CD14-positive monocyte (primary cell): ENCODE data around the gene TEX28. TPM values are rescaled to one million over a fixed set of nuclear protein-coding genes. Genes with fewer than 3 reads are reported as not detected.

ENCODE experiments used
- DNase-seq, 3 donors: peaks; one replicate each; pipeline ENCODE4 v3.0.0-alpha.2; 2011 to 2022
- H2AFZ ChIP-seq: 2 replicates; pipeline ENCODE4 v1.6.0; 2012; ENCODE audit warnings: mild to moderate bottlenecking, low read depth, low read length, inconsistent platforms; ENCODE audit not compliant: insufficient read depth, poor library complexity, severe bottlenecking
- H3K27ac ChIP-seq, 2 donors: 1 replicate in 1 of 2; 2 replicates in 1 of 2; pipeline ENCODE4 v1.5.1; 2012 to 2013; ENCODE audit warnings: low read length in 2 of 2, control low read depth in 1 of 2, inconsistent platforms in 1 of 2, low read depth in 1 of 2, mild to moderate bottlenecking in 1 of 2
- H3K27me3 ChIP-seq, 2 donors: one replicate each; pipeline versions ENCODE4 v1.6.0 to v1.6.1; 2011 to 2013; ENCODE audit warnings: low read length in 2 of 2; ENCODE audit not compliant: control insufficient read depth in 2 of 2, insufficient read depth in 2 of 2
- H3K36me3 ChIP-seq, 2 donors: replicated peaks in 1 of 2; 1 replicate in 1 of 2; 2 replicates in 1 of 2; pipeline versions ENCODE4 v1.5.1 to v1.6.1; 2012 to 2013; ENCODE audit warnings: low read length in 2 of 2, control low read depth in 1 of 2, inconsistent platforms in 1 of 2, mild to moderate bottlenecking in 1 of 2; ENCODE audit not compliant: insufficient read depth in 2 of 2, control insufficient read depth in 1 of 2
- H3K4me1 ChIP-seq, 2 donors: 1 replicate in 1 of 2; 2 replicates in 1 of 2; pipeline versions ENCODE4 v1.5.1 to v1.6.1; 2012 to 2013; ENCODE audit warnings: low read length in 2 of 2, control low read depth in 1 of 2, inconsistent platforms in 1 of 2, mild to moderate bottlenecking in 1 of 2, moderate library complexity in 1 of 2; ENCODE audit not compliant: insufficient read depth in 2 of 2, control insufficient read depth in 1 of 2
- H3K4me2 ChIP-seq: replicated peaks from 2 replicates; pipeline ENCODE3; 2012; ENCODE audit warnings: low read length, moderate library complexity, mild to moderate bottlenecking; ENCODE audit not compliant: poor library complexity, severe bottlenecking; ENCODE audit errors: extremely low read depth
- H3K4me3 ChIP-seq, 3 experiments: fragments of 200-600 bp in 1 of 3; sonication (generic) in 1 of 3; replicated peaks in 1 of 3; 1 replicate in 2 of 3; 2 replicates in 1 of 3; pipeline ENCODE4 v1.5.1; 2011 to 2013; ENCODE audit warnings: low read length in 3 of 3, mild to moderate bottlenecking in 3 of 3, control low read depth in 2 of 3, low read depth in 2 of 3, inconsistent platforms in 1 of 3, moderate library complexity in 1 of 3
- H3K79me2 ChIP-seq: 2 replicates; pipeline ENCODE4 v1.6.0; 2012; ENCODE audit warnings: mild to moderate bottlenecking, control low read depth, inconsistent platforms, low read length, moderate library complexity; ENCODE audit not compliant: insufficient read depth
- H3K9ac ChIP-seq: 2 replicates; pipeline ENCODE4 v1.6.0; 2017; ENCODE audit warnings: low read length, mild to moderate bottlenecking; ENCODE audit not compliant: insufficient read depth, poor library complexity, severe bottlenecking
- H3K9me3 ChIP-seq, 2 donors: replicated peaks in 1 of 2; 1 replicate in 1 of 2; 2 replicates in 1 of 2; pipeline versions ENCODE4 v1.5.1 to v1.6.1; 2012 to 2013; ENCODE audit warnings: low read length in 2 of 2, control low read depth in 1 of 2; ENCODE audit not compliant: control insufficient read depth in 1 of 2, insufficient read depth in 1 of 2
- H4K20me1 ChIP-seq: 2 replicates; pipeline ENCODE4 v1.6.0; 2012; ENCODE audit warnings: mild to moderate bottlenecking, low read length, control low read depth, moderate library complexity; ENCODE audit not compliant: insufficient read depth
- H3K27ac Mint-ChIP-seq, 7 donors: one replicate each; pipeline ENCODE4 v1.8.0; 2020; ENCODE audit warnings: mild to moderate bottlenecking in 7 of 7, mixed read lengths in 7 of 7, moderate library complexity in 6 of 7, inconsistent platforms in 2 of 7
- H3K27me3 Mint-ChIP-seq, 3 donors: one replicate each; pipeline ENCODE4 v1.8.0; 2021 to 2022; ENCODE audit warnings: low read depth in 3 of 3, mild to moderate bottlenecking in 3 of 3, mixed read lengths in 3 of 3, moderate library complexity in 3 of 3, inconsistent platforms in 1 of 3
- H3K36me3 Mint-ChIP-seq, 2 donors: one replicate each; pipeline ENCODE4 v1.8.0; 2020; ENCODE audit warnings: mixed read lengths in 2 of 2, inconsistent platforms in 1 of 2, mild to moderate bottlenecking in 1 of 2
- H3K4me1 Mint-ChIP-seq: one replicate; pipeline ENCODE4 v1.8.0; 2020; ENCODE audit warnings: mild to moderate bottlenecking, mixed read lengths
- H3K4me3 Mint-ChIP-seq, 2 donors: one replicate each; pipeline ENCODE4 v1.8.0; 2020; ENCODE audit warnings: mild to moderate bottlenecking in 2 of 2, mixed read lengths in 2 of 2, moderate library complexity in 1 of 2
- H3K9me3 Mint-ChIP-seq, 7 donors: one replicate each; pipeline ENCODE4 v1.8.0; 2020 to 2022; ENCODE audit warnings: mixed read lengths in 7 of 7, mild to moderate bottlenecking in 6 of 7, moderate library complexity in 6 of 7, inconsistent platforms in 2 of 7
- WGBS: methylation state at CpG from one replicate; pipeline ENCODE4 v1.1.5; 2013; ENCODE audit warnings: missing lambda C conversion rate; ENCODE audit not compliant: insufficient coverage; 5-methylcytosine and 5-hydroxymethylcytosine counted together
- intact Hi-C, 2 donors: fragments of 100-400 bp; cut with micrococcal nuclease; formaldehyde crosslinking; loops; one replicate each; pipeline versions ENCODE4 v1.15.0 to v1.15.1; 2023
- polyA plus RNA-seq, 3 donors: library from polyadenylated mRNA; depleted of rRNA in 1 of 3; unstranded in 2 of 3; stranded (reverse) in 1 of 3; fragments of 300-500 nt in 2 of 3; fragments of >200 nt in 1 of 3; fragmentation: Illumina TruSeq in 2 of 3; gene quantifications; 1 replicate in 2 of 3; 2 replicates in 1 of 3; pipeline ENCODE4 v1.2.3, GENCODE V29; 2012 to 2021
- TF ChIP-seq, protein P1 (sequence below): fragments of 200-600 bp; IDR thresholded peaks from one replicate; pipeline ENCODE4 v1.8.0; 2022; ENCODE audit warnings: antibody characterized with exemption, mild to moderate bottlenecking

The TEX28 gene
- polyA plus RNA-seq, 3 donors, result not detected

DNA sequence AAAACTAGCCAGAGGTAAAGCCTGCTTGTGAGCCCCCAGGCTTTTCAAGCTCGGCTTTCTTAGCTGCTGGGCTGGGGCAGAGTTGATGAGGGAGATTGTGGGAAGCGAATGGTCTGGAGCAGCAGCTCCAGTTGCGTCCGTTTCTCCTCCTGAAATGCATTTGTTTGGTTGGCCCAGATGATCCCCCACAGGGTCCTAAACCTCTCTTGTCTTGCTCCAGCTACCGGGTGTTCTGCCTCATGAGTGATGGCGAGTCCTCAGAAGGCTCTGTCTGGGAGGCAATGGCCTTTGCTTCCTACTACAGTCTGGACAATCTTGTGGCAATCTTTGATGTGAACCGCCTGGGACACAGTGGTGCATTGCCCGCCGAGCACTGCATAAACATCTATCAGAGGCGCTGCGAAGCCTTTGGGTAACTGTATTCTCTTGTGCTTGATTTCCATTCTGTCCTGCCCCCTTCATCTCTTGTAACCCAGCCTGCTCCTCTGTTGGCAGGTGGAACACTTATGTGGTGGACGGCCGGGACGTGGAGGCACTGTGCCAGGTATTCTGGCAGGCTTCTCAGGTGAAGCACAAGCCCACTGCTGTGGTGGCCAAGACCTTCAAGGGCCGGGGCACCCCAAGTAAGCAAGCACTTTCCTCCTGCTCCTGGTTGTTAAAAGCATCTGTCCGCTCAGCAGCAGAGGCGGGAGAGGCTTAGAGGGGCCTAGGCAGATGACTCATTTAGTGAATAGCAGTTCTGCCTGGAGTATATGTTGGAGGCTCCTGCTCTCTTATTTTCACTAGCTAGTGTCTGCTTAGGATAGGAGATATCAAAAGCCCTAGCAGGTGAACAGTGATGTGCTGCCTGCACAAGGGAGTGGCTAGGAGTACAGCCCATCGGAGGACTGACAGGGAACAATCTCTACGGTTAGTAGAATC lies 16.0 kb upstream of the TEX28 start:
- H3K4me2 ChIP-seq, result no peak overlapping the region
- Mint-ChIP-seq H3K27ac (peak overlapping the region in 6 of 7 donors; percentile 27 to 88 (median 76)), H3K36me3 (peaks cover 0 to 2% of the 10 kb centered on the region in 2 donors), H3K4me1 (peaks cover 41% of the 10 kb centered on the region), H3K27me3 (peaks cover 0 to 18% (median 0%) of the 10 kb centered on the region in 3 donors), H3K9me3 (no peaks in the 10 kb centered on the region), H3K4me3 (no peak overlapping the region)
- no peaks in the 10 kb centered on the region for H3K9me3 ChIP-seq
- intact Hi-C loops, result no loop called here
- H3K27me3 ChIP-seq, result no peaks in the 10 kb centered on the region
- H3K36me3 ChIP-seq, result no peaks in the 10 kb centered on the region
- no peak for DNase-seq
- no peaks in the 10 kb centered on the region for H4K20me1 ChIP-seq
- H3K27ac ChIP-seq, result peak overlapping the region; percentile 16 to 60
- TF ChIP-seq, protein P1, sequence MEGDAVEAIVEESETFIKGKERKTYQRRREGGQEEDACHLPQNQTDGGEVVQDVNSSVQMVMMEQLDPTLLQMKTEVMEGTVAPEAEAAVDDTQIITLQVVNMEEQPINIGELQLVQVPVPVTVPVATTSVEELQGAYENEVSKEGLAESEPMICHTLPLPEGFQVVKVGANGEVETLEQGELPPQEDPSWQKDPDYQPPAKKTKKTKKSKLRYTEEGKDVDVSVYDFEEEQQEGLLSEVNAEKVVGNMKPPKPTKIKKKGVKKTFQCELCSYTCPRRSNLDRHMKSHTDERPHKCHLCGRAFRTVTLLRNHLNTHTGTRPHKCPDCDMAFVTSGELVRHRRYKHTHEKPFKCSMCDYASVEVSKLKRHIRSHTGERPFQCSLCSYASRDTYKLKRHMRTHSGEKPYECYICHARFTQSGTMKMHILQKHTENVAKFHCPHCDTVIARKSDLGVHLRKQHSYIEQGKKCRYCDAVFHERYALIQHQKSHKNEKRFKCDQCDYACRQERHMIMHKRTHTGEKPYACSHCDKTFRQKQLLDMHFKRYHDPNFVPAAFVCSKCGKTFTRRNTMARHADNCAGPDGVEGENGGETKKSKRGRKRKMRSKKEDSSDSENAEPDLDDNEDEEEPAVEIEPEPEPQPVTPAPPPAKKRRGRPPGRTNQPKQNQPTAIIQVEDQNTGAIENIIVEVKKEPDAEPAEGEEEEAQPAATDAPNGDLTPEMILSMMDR, result no peak
- H3K4me1 ChIP-seq, result peaks cover 27 to 32% of the 10 kb centered on the region in 2 donors
- H3K79me2 ChIP-seq, result no peaks in the 10 kb centered on the region
- WGBS, result 100% methylated on average over 7 of the region's 19 CpGs
- H2AFZ ChIP-seq, result no peak overlapping the region
- H3K9ac ChIP-seq, result no peak overlapping the region
- H3K4me3 ChIP-seq, result no peak overlapping the region

DNA sequence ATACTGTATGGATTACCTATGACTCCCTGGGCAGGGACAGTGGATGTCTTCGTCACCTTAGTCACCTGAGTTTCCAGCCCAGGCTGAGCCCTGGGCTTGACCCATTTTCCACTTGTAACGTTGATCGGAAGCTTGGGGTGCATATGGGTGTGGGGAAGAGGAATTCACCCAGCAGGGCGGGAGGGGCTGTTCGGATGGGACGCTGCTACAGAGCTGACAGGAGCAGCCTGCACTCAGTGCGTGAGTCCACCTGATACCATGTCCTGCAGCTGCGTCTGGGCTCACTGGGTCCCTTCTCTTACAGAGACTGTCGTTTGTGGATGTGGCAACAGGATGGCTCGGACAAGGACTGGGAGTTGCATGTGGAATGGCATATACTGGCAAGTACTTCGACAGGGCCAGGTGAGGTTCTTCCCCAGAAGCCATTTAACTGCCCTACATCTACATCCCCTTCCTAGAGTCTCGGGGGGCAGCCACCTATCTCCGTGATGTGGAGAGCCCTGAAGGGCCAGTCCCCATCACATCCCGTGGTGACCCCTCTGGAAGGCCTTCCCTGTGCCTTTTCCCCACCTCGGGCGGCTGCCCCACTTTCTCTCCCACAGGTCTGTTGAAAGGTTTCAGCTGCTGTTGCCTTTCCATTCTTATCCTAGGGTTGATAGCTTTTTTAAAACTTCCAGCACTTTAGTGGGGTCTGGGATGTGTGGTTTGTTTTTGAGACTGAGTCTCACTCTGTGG lies 14.3 kb upstream of the TEX28 start:
- Histone ChIP-seq H4K20me1 (no peaks in the 10 kb centered on the region), H3K9ac (no peak overlapping the region), H3K4me3 (no peak overlapping the region), H3K9me3 (no peaks in the 10 kb centered on the region), H3K4me2 (no peak overlapping the region), H3K27me3 (no peaks in the 10 kb centered on the region), H3K27ac (no peak overlapping the region), H3K4me1 (peaks cover 39 to 43% of the 10 kb centered on the region in 2 donors), H2AFZ (no peak overlapping the region), H3K79me2 (no peaks in the 10 kb centered on the region), H3K36me3 (no peaks in the 10 kb centered on the region)
- H3K9me3 Mint-ChIP-seq, result no peaks in the 10 kb centered on the region
- no peak for DNase-seq
- H3K36me3 Mint-ChIP-seq, result peaks cover 0 to 7% of the 10 kb centered on the region in 2 donors
- peaks cover 0 to 21% (median 0%) of the 10 kb centered on the region in 3 donors for H3K27me3 Mint-ChIP-seq
- TF ChIP-seq, protein P1, result no peak
- no peak overlapping the region for H3K4me3 Mint-ChIP-seq
- peaks cover 53% of the 10 kb centered on the region for H3K4me1 Mint-ChIP-seq
- WGBS, result 95% methylated on average over 4 of the region's 16 CpGs
- intact Hi-C loops, result no loop called here
- H3K27ac Mint-ChIP-seq, result peak overlapping the region in 3 of 7 donors; percentile 10 to 37 (median 20)
